OCI-LY1 (cell line): Measurements from ENCODE around the gene ASS1.

Experiments
- H2AFZ ChIP-seq: fragments of 200-600 bp; sonication (generic), shearing (Covaris generic); 2 replicates; pipeline ENCODE4 v1.6.0; 2014; ENCODE audit warnings: antibody characterized with exemption, mild to moderate bottlenecking, low read length
- H3F3A ChIP-seq: fragments of 200-600 bp; sonication (generic), shearing (Covaris generic); 2 replicates; pipeline ENCODE4 v1.6.0; 2014; ENCODE audit warnings: mild to moderate bottlenecking, antibody characterized with exemption, low read length, moderate library complexity; ENCODE audit not compliant: insufficient read depth
- H3K27ac ChIP-seq: fragments of 200-600 bp; sonication (generic); 2 replicates; pipeline ENCODE4 v1.5.1; 2014; ENCODE audit warnings: low read length, mixed run types, mild to moderate bottlenecking, low read depth; ENCODE audit not compliant: poor library complexity, severe bottlenecking
- H3K27me3 ChIP-seq: fragments of 200-600 bp; sonication (generic); 2 replicates; pipeline ENCODE4 v1.6.0; 2014; ENCODE audit warnings: antibody characterized with exemption, mild to moderate bottlenecking, low read length, moderate library complexity; ENCODE audit not compliant: insufficient read depth
- H3K36me3 ChIP-seq: fragments of 200-600 bp; sonication (generic); 2 replicates; pipeline ENCODE4 v1.6.1; 2014; ENCODE audit warnings: mild to moderate bottlenecking, antibody characterized with exemption, low read length, moderate library complexity, mixed read lengths; ENCODE audit not compliant: insufficient read depth
- H3K4me1 ChIP-seq: fragments of 200-600 bp; sonication (generic); 2 replicates; pipeline ENCODE4 v1.5.1; 2014; ENCODE audit warnings: mild to moderate bottlenecking, low read length, moderate library complexity; ENCODE audit not compliant: insufficient read depth, severe bottlenecking
- H3K4me2 ChIP-seq: fragments of 200-600 bp; sonication (generic), shearing (Covaris generic); 2 replicates; pipeline ENCODE4 v1.6.1; 2014; ENCODE audit warnings: low read length
- H3K4me3 ChIP-seq: fragments of 200-600 bp; sonication (generic); 2 replicates; pipeline ENCODE4 v1.5.1; 2014; ENCODE audit warnings: low read length, low read depth, mild to moderate bottlenecking, mixed read lengths; ENCODE audit not compliant: poor library complexity, severe bottlenecking
- H3K79me2 ChIP-seq: fragments of 200-600 bp; shearing (Covaris generic); 2 replicates; pipeline ENCODE4 v1.6.1; 2016; ENCODE audit warnings: mixed run types, low read length, mixed read lengths; ENCODE audit not compliant: insufficient read depth
- H3K9ac ChIP-seq: fragments of 200-600 bp; sonication (generic), shearing (Covaris generic); 2 replicates; pipeline ENCODE4 v1.6.1; 2014; ENCODE audit warnings: mild to moderate bottlenecking, low read length, mixed read lengths
- H3K9me2 ChIP-seq: fragments of 200-600 bp; sonication (generic), shearing (Covaris generic); 2 replicates; pipeline ENCODE4 v1.6.1; 2014; ENCODE audit warnings: low read depth, mild to moderate bottlenecking, low read length, mixed read lengths
- H3K9me3 ChIP-seq: fragments of 200-600 bp; shearing (Covaris generic); 2 replicates; pipeline ENCODE4 v1.6.1; 2014; ENCODE audit warnings: low read length, mixed read lengths
- H4K20me1 ChIP-seq: fragments of 200-600 bp; sonication (generic), shearing (Covaris generic); 2 replicates; pipeline ENCODE4 v1.6.0; 2016; ENCODE audit warnings: mild to moderate bottlenecking, low read length; ENCODE audit not compliant: insufficient read depth
- CTCF ChIP-seq: fragments of 200-600 bp; sonication (generic), shearing (Covaris generic); IDR thresholded peaks from 2 replicates; pipeline ENCODE4 v1.5.1; 2017; ENCODE audit warnings: mild to moderate bottlenecking, antibody characterized with exemption, low read length, moderate library complexity, mixed read lengths
- EZH2 ChIP-seq: fragments of 200-600 bp; sonication (generic), shearing (Covaris generic); IDR thresholded peaks from 2 replicates; pipeline ENCODE4 v1.8.0; 2017; ENCODE audit warnings: borderline replicate concordance, mixed run types, mild to moderate bottlenecking, antibody characterized with exemption, low read length, moderate library complexity, mixed read lengths

Gene ASS1

GRCh38 chr9:130480673-130481072, 35.9 kb downstream of the ASS1 start:
- H3K27ac ChIP-seq, result no peak overlapping the region
- no peaks in the 10 kb centered on the region for H3K27me3 ChIP-seq
- no peak overlapping the region for H2AFZ ChIP-seq
- no peak for TF ChIP-seq EZH2
- no peak for TF ChIP-seq CTCF
- no peak overlapping the region for H3K4me2 ChIP-seq
- no peaks in the 10 kb centered on the region for H4K20me1 ChIP-seq
- H3K9ac ChIP-seq, result no peak overlapping the region
- H3K36me3 ChIP-seq, result no peaks in the 10 kb centered on the region
- H3K9me3 ChIP-seq, result no peaks in the 10 kb centered on the region
- H3F3A ChIP-seq, result no peaks in the 10 kb centered on the region
- H3K4me1 ChIP-seq, result no peaks in the 10 kb centered on the region
- H3K79me2 ChIP-seq, result no peaks in the 10 kb centered on the region
- no peaks in the 10 kb centered on the region for H3K9me2 ChIP-seq
- no peak overlapping the region for H3K4me3 ChIP-seq

- Histone ChIP-seq H3K4me2 (no peak overlapping the region), H3K9me2 (no peaks in the 10 kb centered on the region), H3K79me2 (no peaks in the 10 kb centered on the region), H2AFZ (no peak overlapping the region), H3K9ac (no peak overlapping the region), H3F3A (no peaks in the 10 kb centered on the region), H4K20me1 (no peaks in the 10 kb centered on the region), H3K27me3 (no peaks in the 10 kb centered on the region), H3K36me3 (no peaks in the 10 kb centered on the region), H3K27ac (no peak overlapping the region), H3K9me3 (no peaks in the 10 kb centered on the region), H3K4me1 (no peaks in the 10 kb centered on the region), H3K4me3 (no peak overlapping the region)
- no peak for TF ChIP-seq CTCF
- TF ChIP-seq EZH2, result no peak
Observed at GRCh38 chr9:130482463-130482862, 37.7 kb downstream of the ASS1 start.

GRCh38 chr9:130483371-130483971, 38.7 kb downstream of the ASS1 start:
- Histone ChIP-seq H2AFZ (no peak overlapping the region), H3K4me3 (no peak overlapping the region), H3K27me3 (no peaks in the 10 kb centered on the region), H3K27ac (no peak overlapping the region), H3K79me2 (no peaks in the 10 kb centered on the region), H3K36me3 (no peaks in the 10 kb centered on the region), H4K20me1 (no peaks in the 10 kb centered on the region), H3K4me2 (no peak overlapping the region), H3K9ac (no peak overlapping the region), H3F3A (no peaks in the 10 kb centered on the region), H3K9me2 (no peaks in the 10 kb centered on the region), H3K4me1 (no peaks in the 10 kb centered on the region), H3K9me3 (no peaks in the 10 kb centered on the region)
- no peak for TF ChIP-seq CTCF
- TF ChIP-seq EZH2, result no peak
